ENCODE data around the gene EEF1AKMT1.
A peak's percentile ranks its signal among the peaks of the same experiment; 100 is the strongest.

The EEF1AKMT1 gene

GRCh38 chr13:20773194-20774080, at the start of gene EEF1AKMT1:
TSS of gene EEF1AKMT1 (minus strand) at chr13:20773961. CDS start at chr13:20757598, 16,363 bp downstream.
- DNase-seq (ENCODE audit: low spot score): peak; percentile 99

- no peak for DNase-seq (ENCODE audit: low spot score)
Measured at GRCh38 chr13:20823071-20823470, 49.3 kb upstream of the EEF1AKMT1 start.

GRCh38 chr13:20822406-20822805, 48.6 kb upstream of the EEF1AKMT1 start:
- no peak for DNase-seq (ENCODE audit: low spot score)

- DNase-seq (ENCODE audit: low spot score): no peak
Measured at GRCh38 chr13:20819715-20820114, 46.0 kb upstream of the EEF1AKMT1 start.

- DNase-seq (ENCODE audit: low spot score): no peak
Measured at GRCh38 chr13:20815464-20815863, 41.7 kb upstream of the EEF1AKMT1 start.

GRCh38 chr13:20814224-20814910, 40.6 kb upstream of the EEF1AKMT1 start:
- DNase-seq (ENCODE audit: low spot score): peak; percentile 92

GRCh38 chr13:20812890-20813289, 39.1 kb upstream of the EEF1AKMT1 start:
- DNase-seq (ENCODE audit: low spot score): no peak

- DNase-seq (ENCODE audit: low spot score): no peak
Measured at GRCh38 chr13:20810808-20811207, 37.0 kb upstream of the EEF1AKMT1 start.

GRCh38 chr13:20808874-20809273, 35.1 kb upstream of the EEF1AKMT1 start:
- no peak for DNase-seq (ENCODE audit: low spot score)

- no peak for DNase-seq (ENCODE audit: low spot score)
Measured at GRCh38 chr13:20803180-20803965, 29.6 kb upstream of the EEF1AKMT1 start.

GRCh38 chr13:20801707-20802106, 27.9 kb upstream of the EEF1AKMT1 start:
- no peak for DNase-seq (ENCODE audit: low spot score)

GRCh38 chr13:20799726-20800416, 26.1 kb upstream of the EEF1AKMT1 start:
- peak; percentile 31 for DNase-seq (ENCODE audit: low spot score)

GRCh38 chr13:20798027-20798426, 24.3 kb upstream of the EEF1AKMT1 start:
- DNase-seq (ENCODE audit: low spot score): no peak

- DNase-seq (ENCODE audit: low spot score): peak; percentile 26
Measured at GRCh38 chr13:20796791-20797508, 23.2 kb upstream of the EEF1AKMT1 start.

- DNase-seq (ENCODE audit: low spot score): no peak
Measured at GRCh38 chr13:20789665-20790064, 15.9 kb upstream of the EEF1AKMT1 start.

- no peak for DNase-seq (ENCODE audit: low spot score)
Measured at GRCh38 chr13:20788312-20788711, 14.6 kb upstream of the EEF1AKMT1 start.

- no peak for DNase-seq (ENCODE audit: low spot score)
Measured at GRCh38 chr13:20787180-20787579, 13.4 kb upstream of the EEF1AKMT1 start.

- no peak for DNase-seq (ENCODE audit: low spot score)
Measured at GRCh38 chr13:20782116-20782708, 8.5 kb upstream of the EEF1AKMT1 start.

- no peak for DNase-seq (ENCODE audit: low spot score)
Measured at GRCh38 chr13:20780317-20780716, 6.6 kb upstream of the EEF1AKMT1 start.

- DNase-seq (ENCODE audit: low spot score): no peak
Measured at GRCh38 chr13:20779405-20779804, 5.6 kb upstream of the EEF1AKMT1 start.

GRCh38 chr13:20778311-20778710, 4.5 kb upstream of the EEF1AKMT1 start:
- no peak for DNase-seq (ENCODE audit: low spot score)
